ENCODE results near the gene ME3. TPM values are rescaled to one million over a fixed set of nuclear protein-coding genes. Genes with fewer than 3 reads are reported as not detected.
A peak's percentile ranks its signal among the peaks of the same experiment; 100 is the strongest.

Gene ME3
- total RNA-seq, 1 donor from 2014 or later = 49.6 TPM

GRCh38 chr11:86415026-86415425 is 257.4 kb downstream of the ME3 start:
- no peaks in the 10 kb centered on the region for H3K9me3 ChIP-seq (ENCODE audit: low read depth)
- Mint-ChIP-seq H3K9me3 (no peaks in the 10 kb centered on the region), H3K36me3 (no peaks in the 10 kb centered on the region), H3K4me3 (no peak overlapping the region), H3K4me1 (no peaks in the 10 kb centered on the region), H3K27ac (no peak overlapping the region), H3K27me3 (ENCODE audit: insufficient read depth, low read depth) (no peaks in the 10 kb centered on the region)
- no peaks in the 10 kb centered on the region for H3K36me3 ChIP-seq
- H3K27ac ChIP-seq = no peak overlapping the region
- no peak overlapping the region for H3K4me2 ChIP-seq
- H3K4me3 ChIP-seq = no peak overlapping the region
- no peaks in the 10 kb centered on the region for H3K27me3 ChIP-seq
- H2AFZ ChIP-seq (replicated peaks) = peak overlapping the region; percentile 30
- no peak overlapping the region for H3K9ac ChIP-seq
- no peaks in the 10 kb centered on the region for H3F3A ChIP-seq (ENCODE audit: low read depth)
- TF ChIP-seq EZH2 (IDR thresholded peaks at IDR 0.05) (no peak), CTCF (IDR thresholded peaks at IDR 0.05) (no peak)
- DNase-seq (ENCODE audit: low spot score) = peak; percentile 34
- no peaks in the 10 kb centered on the region for H4K20me1 ChIP-seq (ENCODE audit: low read depth)
- H3K4me1 ChIP-seq = no peaks in the 10 kb centered on the region
- no peaks in the 10 kb centered on the region for H3K79me2 ChIP-seq (ENCODE audit: low read depth)

GRCh38 chr11:86414032-86414431 is 258.4 kb downstream of the ME3 start:
- Histone ChIP-seq H3K27ac (no peak overlapping the region), H3K79me2 (ENCODE audit: low read depth) (no peaks in the 10 kb centered on the region), H3F3A (ENCODE audit: low read depth) (no peaks in the 10 kb centered on the region), H3K36me3 (no peaks in the 10 kb centered on the region), H3K9me3 (ENCODE audit: low read depth) (no peaks in the 10 kb centered on the region), H3K4me1 (no peaks in the 10 kb centered on the region), H3K27me3 (no peaks in the 10 kb centered on the region), H3K4me3 (no peak overlapping the region), H3K9ac (no peak overlapping the region), H2AFZ (replicated peaks) (no peak overlapping the region), H3K4me2 (no peak overlapping the region), H4K20me1 (ENCODE audit: low read depth) (no peaks in the 10 kb centered on the region)
- H3K4me1 Mint-ChIP-seq = no peaks in the 10 kb centered on the region
- no peaks in the 10 kb centered on the region for H3K36me3 Mint-ChIP-seq
- no peaks in the 10 kb centered on the region for H3K27me3 Mint-ChIP-seq (ENCODE audit: insufficient read depth, low read depth)
- no peak for DNase-seq (ENCODE audit: low spot score)
- no peaks in the 10 kb centered on the region for H3K9me3 Mint-ChIP-seq
- no peak overlapping the region for H3K27ac Mint-ChIP-seq
- TF ChIP-seq EZH2phosphoT487 (IDR thresholded peaks at IDR 0.05) (no peak), CTCF (IDR thresholded peaks at IDR 0.05) (no peak), EZH2 (IDR thresholded peaks at IDR 0.05) (no peak)
- no peak overlapping the region for H3K4me3 Mint-ChIP-seq

- Histone ChIP-seq H3K79me2 (ENCODE audit: low read depth) (no peaks in the 10 kb centered on the region), H3F3A (ENCODE audit: low read depth) (no peaks in the 10 kb centered on the region), H3K4me2 (no peak overlapping the region), H3K4me1 (no peaks in the 10 kb centered on the region), H3K9me3 (ENCODE audit: low read depth) (no peaks in the 10 kb centered on the region), H3K27ac (no peak overlapping the region), H4K20me1 (ENCODE audit: low read depth) (no peaks in the 10 kb centered on the region), H3K9ac (no peak overlapping the region), H2AFZ (replicated peaks) (no peak overlapping the region), H3K27me3 (no peaks in the 10 kb centered on the region), H3K36me3 (no peaks in the 10 kb centered on the region), H3K4me3 (no peak overlapping the region)
- H3K27me3 Mint-ChIP-seq (ENCODE audit: insufficient read depth, low read depth) = no peaks in the 10 kb centered on the region
- no peak overlapping the region for H3K4me3 Mint-ChIP-seq
- H3K4me1 Mint-ChIP-seq = no peaks in the 10 kb centered on the region
- H3K27ac Mint-ChIP-seq = no peak overlapping the region
- no peaks in the 10 kb centered on the region for H3K36me3 Mint-ChIP-seq
- TF ChIP-seq EZH2 (IDR thresholded peaks at IDR 0.05) = no peak
- TF ChIP-seq CTCF (IDR thresholded peaks at IDR 0.05) = peak; percentile 37
- no peaks in the 10 kb centered on the region for H3K9me3 Mint-ChIP-seq
- no peak for DNase-seq (ENCODE audit: low spot score)
Measured at GRCh38 chr11:86408845-86409244, 263.6 kb downstream of the ME3 start.

- no peaks in the 10 kb centered on the region for H3K4me1 Mint-ChIP-seq
- DNase-seq (ENCODE audit: low spot score) = no peak
Measured at GRCh38 chr11:86403458-86403857, 269.0 kb downstream of the ME3 start.

More at GRCh38 chr11:86403458-86403857, 269.0 kb downstream of the ME3 start:
- Histone ChIP-seq H3K9me3 (ENCODE audit: low read depth) (no peaks in the 10 kb centered on the region), H3K79me2 (ENCODE audit: low read depth) (no peaks in the 10 kb centered on the region), H3K9ac (no peak overlapping the region), H3F3A (ENCODE audit: low read depth) (no peaks in the 10 kb centered on the region), H3K4me3 (no peak overlapping the region), H3K36me3 (no peaks in the 10 kb centered on the region), H3K27ac (no peak overlapping the region), H3K4me1 (no peaks in the 10 kb centered on the region), H3K4me2 (no peak overlapping the region), H3K27me3 (no peaks in the 10 kb centered on the region), H4K20me1 (ENCODE audit: low read depth) (no peaks in the 10 kb centered on the region), H2AFZ (replicated peaks) (no peak overlapping the region)
- Mint-ChIP-seq H3K4me3 (no peak overlapping the region), H3K27me3 (ENCODE audit: insufficient read depth, low read depth) (peaks cover 2% of the 10 kb centered on the region), H3K27ac (no peak overlapping the region), H3K9me3 (no peaks in the 10 kb centered on the region), H3K36me3 (no peaks in the 10 kb centered on the region)
- no peak for TF ChIP-seq EZH2 (IDR thresholded peaks at IDR 0.05)
- no peak for TF ChIP-seq CTCF (IDR thresholded peaks at IDR 0.05)
- no peak for TF ChIP-seq EZH2phosphoT487 (IDR thresholded peaks at IDR 0.05)

Measured in neural progenitor cell (in vitro differentiated cells).